Stimulated activated CD4-positive, alpha-beta T cell treated with anti-CD3 and anti-CD28 coated beads, TNF-alpha, amount 100 ng/mL, for 48 hours (primary cell): ENCODE results near the gene RNU6-9.
"Not testable (repeated sequence)": the region's sequence is repeated elsewhere in the genome, so short reads cannot be mapped to it uniquely, and the experiment has no call there.

ENCODE experiments used
- DNase-seq, 3 donors: peaks; one replicate each; pipeline ENCODE4 v3.0.0-alpha.2; 2020; ENCODE audit warnings: low read depth in 3 of 3

Gene RNU6-9

DNA sequence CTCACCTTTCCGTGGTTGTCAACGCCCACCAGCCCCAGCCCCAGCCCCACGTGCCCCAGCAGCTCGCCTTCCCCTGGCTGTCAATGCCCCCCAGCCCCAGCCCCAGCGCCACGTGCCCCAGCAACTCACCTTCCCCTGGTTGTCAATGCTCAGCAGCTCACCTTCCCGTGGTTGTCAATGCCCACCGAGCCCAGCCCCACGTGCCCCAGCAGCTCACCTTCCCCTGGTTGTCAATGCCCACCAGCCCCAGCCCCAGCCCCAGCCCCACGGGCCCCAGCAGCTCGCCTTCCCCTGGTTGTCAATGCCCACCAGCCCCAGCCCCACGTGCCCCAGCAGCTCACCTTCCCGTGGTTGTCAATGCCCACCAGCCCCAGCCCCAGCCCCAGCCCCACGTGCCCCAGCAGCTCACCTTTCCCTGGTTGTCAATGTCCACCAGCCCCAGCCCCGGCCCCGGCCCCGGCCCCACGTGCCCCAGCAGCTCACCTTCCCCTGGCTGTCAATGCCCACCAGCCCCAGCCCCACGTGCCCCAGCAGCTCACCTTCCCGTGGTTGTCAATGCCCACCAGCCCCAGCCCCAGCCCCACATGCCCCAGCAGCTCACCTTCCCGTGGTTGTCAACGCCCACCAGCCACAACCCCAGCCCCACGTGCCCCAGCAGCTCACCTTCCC lies 15.2 kb upstream of the RNU6-9 start:
- DNase-seq: not testable (repeated sequence)

DNA sequence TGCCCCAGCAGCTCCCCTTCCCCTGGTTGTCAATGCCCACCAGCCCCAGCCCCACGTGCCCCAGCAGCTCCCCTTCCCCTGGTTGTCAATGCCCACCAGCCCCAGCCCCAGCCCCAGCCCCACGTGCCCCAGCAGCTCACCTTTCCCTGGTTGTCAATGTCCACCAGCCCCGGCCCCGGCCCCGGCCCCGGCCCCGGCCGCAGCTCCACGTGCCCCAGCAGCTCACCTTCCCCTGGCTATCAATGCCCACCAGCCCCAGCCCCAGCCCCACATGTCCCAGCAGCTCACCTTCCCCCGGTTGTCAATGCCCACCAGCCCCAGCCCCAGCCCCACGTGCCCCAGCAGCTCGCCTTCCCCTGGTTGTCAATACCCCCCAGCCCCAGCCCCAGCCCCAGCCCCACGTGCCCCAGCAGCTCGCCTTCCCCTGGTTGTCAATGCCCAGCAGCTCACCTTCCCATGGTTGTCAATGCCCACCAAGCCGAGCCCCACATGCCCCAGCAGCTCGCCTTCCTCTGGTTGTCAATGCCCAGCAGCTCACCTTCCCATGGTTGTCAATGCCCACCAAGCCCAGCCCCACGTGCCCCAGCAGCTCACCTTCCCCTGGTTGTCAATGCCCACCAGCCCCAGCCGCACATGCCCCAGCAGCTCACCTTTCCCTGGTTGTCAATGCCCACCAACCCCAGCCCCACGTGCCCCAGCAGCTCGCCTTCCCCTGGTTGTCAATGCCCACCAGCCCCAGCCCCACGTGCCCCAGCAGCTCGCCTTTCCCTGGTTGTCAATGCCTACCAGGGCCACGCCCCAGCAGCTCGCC lies 14.3 kb upstream of the RNU6-9 start:
- DNase-seq: not testable (repeated sequence)

- no peak for DNase-seq
Observed at GRCh38 chr19:879711-880438, 13.4 kb upstream of the RNU6-9 start.

- DNase-seq: no peak
Observed at GRCh38 chr19:881385-882071, 11.8 kb upstream of the RNU6-9 start.

GRCh38 chr19:882871-883497 lies 10.3 kb upstream of the RNU6-9 start:
- no peak for DNase-seq

DNA sequence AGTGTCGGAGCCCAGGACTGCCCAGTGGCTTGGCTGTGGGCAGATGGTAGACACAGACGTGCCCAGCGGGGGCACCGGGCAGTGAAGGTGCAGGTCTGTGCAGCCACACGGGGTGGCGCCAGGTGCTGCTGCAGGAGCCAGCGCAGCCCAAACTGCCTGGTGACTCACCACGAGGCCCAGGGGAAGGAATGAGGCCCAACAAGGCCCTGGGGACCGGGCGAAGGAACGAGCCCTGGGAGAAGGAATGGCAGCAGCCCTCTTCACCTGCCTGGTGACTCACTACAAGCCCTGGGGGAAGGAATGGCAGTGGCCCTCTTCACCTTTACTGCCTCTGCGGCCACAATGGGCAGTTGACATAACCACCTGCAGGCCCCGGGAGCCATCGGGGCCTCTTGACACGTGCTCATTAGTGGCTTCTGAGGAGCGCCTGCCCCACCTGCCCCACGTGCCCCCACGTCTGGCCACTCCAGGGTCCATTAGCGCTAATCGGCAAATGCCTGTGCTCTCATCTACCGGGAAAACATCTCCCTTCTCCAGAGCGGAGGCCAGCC lies 9.5 kb upstream of the RNU6-9 start:
- no peak for DNase-seq

GRCh38 chr19:884420-885211 lies 8.7 kb upstream of the RNU6-9 start:
- no peak for DNase-seq

DNA sequence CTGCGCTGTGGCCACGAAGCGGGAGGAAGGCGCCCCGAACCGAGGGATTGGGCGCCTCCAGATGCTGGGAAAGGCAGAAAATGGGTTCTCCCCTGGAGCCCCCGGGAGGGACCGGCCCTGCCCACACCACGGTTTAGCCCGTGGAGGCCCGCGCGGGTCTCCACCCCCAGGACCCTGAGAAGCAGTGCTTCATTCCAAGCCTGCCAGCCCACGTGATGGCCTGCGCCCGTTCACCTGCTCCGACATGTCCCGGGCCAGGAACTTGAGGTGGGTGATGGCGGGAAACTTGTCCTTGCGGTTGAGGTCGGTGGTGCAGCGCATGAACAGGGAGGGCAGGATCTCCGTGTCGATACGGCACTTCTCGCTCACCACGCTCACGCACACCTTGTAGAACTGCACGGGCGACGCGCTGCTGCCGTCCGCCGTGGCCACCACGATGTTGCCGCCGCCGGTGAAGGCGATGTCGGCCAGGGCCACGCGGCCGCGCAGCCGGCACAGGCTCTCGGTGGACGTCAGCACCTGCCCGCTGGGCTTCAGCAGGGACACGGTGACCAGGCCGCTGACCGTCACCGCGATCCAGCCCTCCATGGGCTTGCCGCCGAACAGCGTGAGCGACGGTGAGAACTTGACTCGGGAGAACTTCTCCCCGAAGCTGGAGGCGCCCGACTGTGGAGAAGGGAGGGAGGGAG lies 7.6 kb upstream of the RNU6-9 start:
- no peak for DNase-seq

DNA sequence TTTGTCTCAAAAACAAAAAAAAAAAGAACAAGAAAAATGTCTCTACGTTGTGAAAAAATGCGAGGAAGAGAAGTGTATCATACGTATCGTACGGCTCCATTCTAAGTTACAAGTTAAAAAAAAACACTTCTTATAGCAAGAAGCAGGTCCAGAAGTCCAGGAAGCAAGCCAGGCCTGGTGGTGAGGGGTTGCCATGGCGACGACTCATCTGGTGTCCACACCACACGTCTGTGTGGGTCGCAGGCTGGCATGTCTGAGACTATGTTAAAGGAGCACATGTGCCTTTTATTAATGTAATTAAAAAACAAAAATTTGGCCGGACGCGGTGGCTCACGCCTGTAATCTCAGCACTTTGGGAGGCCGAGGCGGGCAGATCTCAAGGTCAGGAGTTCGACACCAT lies 6.2 kb upstream of the RNU6-9 start:
- DNase-seq: no peak

DNA sequence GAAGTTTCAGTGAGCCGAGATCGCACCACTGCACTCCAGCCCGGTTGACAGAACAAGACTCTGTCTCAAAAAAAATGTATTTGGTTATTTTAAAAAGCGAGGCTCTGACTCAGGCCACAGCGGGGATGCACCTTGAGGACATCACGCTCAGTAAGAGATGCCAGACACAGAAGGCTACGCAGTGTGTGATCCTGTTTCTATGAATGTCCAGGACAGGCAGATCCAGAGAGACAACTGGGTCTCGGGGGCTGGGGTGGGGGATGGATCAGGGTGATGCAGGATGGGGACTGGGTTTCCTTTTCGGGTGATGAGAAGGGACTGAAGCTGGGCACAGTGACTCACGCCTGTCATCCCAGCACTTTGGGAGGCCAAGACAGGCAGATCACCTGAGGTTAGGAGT lies 5.7 kb upstream of the RNU6-9 start:
- DNase-seq: no peak

DNA sequence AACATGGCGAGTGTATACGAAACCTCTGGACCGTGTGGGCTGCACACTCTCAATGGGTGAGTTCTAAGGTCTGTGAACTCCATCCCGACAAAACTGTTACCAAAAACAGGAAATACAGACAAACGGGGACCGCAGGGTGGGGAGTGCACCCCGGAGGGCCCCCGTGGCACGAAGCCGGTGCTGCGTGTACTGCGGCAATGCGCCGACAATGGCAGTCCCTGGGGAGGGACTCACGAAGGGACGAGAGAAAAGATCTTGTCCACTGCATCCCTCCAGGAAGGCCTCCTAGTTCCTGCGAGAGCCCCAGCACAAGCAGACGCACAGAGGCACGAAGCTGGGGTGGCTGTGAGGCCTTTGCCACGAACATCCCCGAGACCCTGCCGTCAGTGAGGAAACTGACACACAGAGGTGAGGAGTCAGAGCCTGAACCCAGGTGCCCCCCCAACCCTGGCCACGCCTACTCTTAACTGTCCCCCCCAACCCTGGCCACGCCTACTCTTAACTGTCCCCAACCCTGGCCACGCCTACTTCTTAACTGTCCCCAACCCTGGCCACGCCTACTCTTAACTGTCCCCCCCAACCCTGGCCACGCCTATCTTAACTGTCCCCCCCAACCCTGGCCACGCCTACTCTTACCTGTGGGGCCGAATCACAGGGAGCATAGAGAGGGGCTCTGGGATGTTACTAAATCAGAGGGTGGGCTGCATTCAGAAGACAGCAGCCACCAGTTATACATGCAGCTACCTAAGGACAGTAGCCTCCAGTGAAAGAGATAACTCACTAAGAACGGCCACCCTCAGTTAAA lies 4.5 kb upstream of the RNU6-9 start:
- no peak for DNase-seq

GRCh38 chr19:889662-890295 lies 3.5 kb upstream of the RNU6-9 start:
- DNase-seq: no peak

GRCh38 chr19:890831-891230 lies 2.5 kb upstream of the RNU6-9 start:
- no peak for DNase-seq

- not testable (repeated sequence) for DNase-seq
Observed at GRCh38 chr19:891421-892200, 1.7 kb upstream of the RNU6-9 start.

DNA sequence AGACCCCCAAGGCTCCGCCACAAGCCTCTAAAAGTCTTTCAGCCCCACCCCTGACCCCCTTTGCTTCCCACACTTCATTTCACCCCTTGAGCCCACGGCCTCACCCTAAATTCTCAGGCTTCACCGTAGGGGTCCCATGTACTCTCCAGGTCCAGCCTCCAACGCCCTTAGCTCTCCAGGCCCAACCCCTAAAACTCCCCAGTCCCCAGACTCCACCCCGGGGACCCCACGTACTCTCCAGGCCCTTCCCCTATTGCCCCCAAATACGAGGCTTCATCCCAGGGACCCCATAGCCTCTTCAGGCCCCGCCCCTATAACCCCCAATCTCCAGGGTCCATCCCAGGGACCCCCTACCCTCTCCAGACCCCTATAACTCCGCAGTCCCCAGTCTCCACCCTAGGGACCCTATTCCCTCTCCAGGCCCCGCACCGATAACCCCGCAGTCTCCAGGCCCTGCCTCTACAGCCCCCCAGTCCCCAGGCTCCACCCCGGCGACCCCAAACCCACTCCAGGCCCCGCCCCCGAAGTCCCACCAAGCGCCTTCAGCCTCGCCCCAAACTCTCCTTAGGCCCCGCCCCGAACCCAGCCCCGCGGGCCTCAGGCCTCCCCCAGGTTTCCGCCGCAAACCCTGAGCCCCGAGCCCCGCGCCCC lies 916 bp upstream of the RNU6-9 start:
- DNase-seq: no peak

- no peak for DNase-seq
Observed at GRCh38 chr19:896434-896833, 3.1 kb downstream of the RNU6-9 start.

DNA sequence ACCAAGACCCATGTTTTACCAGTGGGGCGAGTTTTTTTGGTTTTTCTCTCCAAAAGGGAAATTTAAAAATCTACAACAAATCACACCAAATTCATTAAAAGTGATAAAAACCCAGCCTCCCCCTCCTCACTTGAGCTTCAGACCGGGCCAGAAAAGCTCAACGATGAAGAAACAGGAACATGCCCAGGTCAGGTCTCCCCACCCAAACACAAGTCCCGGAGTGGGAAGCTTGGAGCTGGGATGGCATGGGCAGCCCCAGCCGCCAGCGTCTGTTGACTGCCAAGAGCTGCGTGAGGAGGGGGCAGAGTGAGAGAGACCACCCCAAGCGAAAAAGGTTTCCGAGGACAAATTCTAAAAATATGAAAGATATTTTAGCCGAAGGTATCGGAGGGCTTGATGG lies 3.7 kb downstream of the RNU6-9 start:
- no peak for DNase-seq
